SU-DHL-6 (cell line): Measurements from ENCODE around the gene TCF19.

Experiments used
- EZH2phosphoT487 ChIP-seq: fragments of 200-600 bp; sonication (generic), shearing (Covaris generic); conservative IDR thresholded peaks from 2 replicates; pipeline ENCODE4 v1.6.1; 2018; ENCODE audit warnings: mild to moderate bottlenecking, antibody characterized with exemption, low read length, moderate library complexity, mixed read lengths
- TF ChIP-seq, protein P1 (sequence below): fragments of 200-600 bp; sonication (generic); IDR thresholded peaks from one replicate; pipeline ENCODE4 v1.5.1; 2017; ENCODE audit warnings: antibody characterized with exemption, mild to moderate bottlenecking, low read length, moderate library complexity; ENCODE audit not compliant: insufficient read depth, poor library complexity, severe bottlenecking

DNA sequence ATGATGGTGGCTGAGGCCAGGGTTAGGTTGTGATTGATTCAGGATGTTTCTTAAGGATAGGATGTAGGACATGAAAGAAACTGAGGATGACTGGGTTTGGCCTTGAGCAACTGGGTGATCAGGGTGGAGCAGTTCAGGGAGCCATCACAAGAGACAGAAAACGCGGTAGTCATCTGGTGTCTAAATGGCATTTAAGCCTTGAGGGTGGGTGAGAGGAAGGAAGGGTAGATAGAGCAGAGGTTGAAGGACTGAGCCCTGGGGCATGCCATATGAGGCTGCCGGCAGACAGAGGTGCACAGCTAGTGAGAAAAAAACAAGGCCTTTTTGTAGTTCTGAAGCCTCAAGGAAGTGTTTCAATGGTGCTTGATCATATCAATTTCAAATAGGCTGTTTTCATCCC is 10.2 kb downstream of the TCF19 start:
- TF ChIP-seq, protein P1, sequence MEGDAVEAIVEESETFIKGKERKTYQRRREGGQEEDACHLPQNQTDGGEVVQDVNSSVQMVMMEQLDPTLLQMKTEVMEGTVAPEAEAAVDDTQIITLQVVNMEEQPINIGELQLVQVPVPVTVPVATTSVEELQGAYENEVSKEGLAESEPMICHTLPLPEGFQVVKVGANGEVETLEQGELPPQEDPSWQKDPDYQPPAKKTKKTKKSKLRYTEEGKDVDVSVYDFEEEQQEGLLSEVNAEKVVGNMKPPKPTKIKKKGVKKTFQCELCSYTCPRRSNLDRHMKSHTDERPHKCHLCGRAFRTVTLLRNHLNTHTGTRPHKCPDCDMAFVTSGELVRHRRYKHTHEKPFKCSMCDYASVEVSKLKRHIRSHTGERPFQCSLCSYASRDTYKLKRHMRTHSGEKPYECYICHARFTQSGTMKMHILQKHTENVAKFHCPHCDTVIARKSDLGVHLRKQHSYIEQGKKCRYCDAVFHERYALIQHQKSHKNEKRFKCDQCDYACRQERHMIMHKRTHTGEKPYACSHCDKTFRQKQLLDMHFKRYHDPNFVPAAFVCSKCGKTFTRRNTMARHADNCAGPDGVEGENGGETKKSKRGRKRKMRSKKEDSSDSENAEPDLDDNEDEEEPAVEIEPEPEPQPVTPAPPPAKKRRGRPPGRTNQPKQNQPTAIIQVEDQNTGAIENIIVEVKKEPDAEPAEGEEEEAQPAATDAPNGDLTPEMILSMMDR = no peak
- no peak for TF ChIP-seq EZH2phosphoT487
